Inflammatory macrophage treated with lipopolysaccharide for 4 hours (primary cell): ENCODE data around the gene RINL.

Source experiments
- DNase-seq: peaks from one replicate; pipeline ENCODE4 v3.0.0-alpha.2; 2020

Gene RINL

GRCh38 chr19:38848299-38849146 is 29.6 kb downstream of the RINL start:
- no peak for DNase-seq

GRCh38 chr19:38846097-38846496 is 32.0 kb downstream of the RINL start:
- DNase-seq: no peak

GRCh38 chr19:38845374-38846024 is 32.6 kb downstream of the RINL start:
- DNase-seq: no peak

- no peak for DNase-seq
Measured at GRCh38 chr19:38844093-38844686, 33.9 kb downstream of the RINL start.

- no peak for DNase-seq
Measured at GRCh38 chr19:38843175-38843758, 34.8 kb downstream of the RINL start.

GRCh38 chr19:38842439-38843174 is 35.5 kb downstream of the RINL start:
- DNase-seq: no peak

- no peak for DNase-seq
Measured at GRCh38 chr19:38841787-38842438, 36.2 kb downstream of the RINL start.

GRCh38 chr19:38841180-38841766 is 36.8 kb downstream of the RINL start:
- DNase-seq: no peak

- DNase-seq: no peak
Measured at GRCh38 chr19:38840583-38840968, 37.5 kb downstream of the RINL start.

- no peak for DNase-seq
Measured at GRCh38 chr19:38839816-38840582, 38.1 kb downstream of the RINL start.

GRCh38 chr19:38838986-38839761 is 38.9 kb downstream of the RINL start:
- no peak for DNase-seq

- no peak for DNase-seq
Measured at GRCh38 chr19:38838208-38838985, 39.7 kb downstream of the RINL start.

- DNase-seq: no peak
Measured at GRCh38 chr19:38837656-38838121, 40.4 kb downstream of the RINL start.

GRCh38 chr19:38836983-38837626 is 41.0 kb downstream of the RINL start:
- DNase-seq: no peak

- no peak for DNase-seq
Measured at GRCh38 chr19:38836159-38836982, 41.7 kb downstream of the RINL start.

- DNase-seq: no peak
Measured at GRCh38 chr19:38834590-38834989, 43.5 kb downstream of the RINL start.

- DNase-seq: no peak
Measured at GRCh38 chr19:38834104-38834490, 44.0 kb downstream of the RINL start.

GRCh38 chr19:38833092-38833425 is 45.0 kb downstream of the RINL start:
- peak; percentile 9 for DNase-seq
